NOMO-1 treated with dmso at 0.1 percent for 144 hours (cell line): ENCODE measurements around the gene CROCC2.

Experiments
- DNase-seq: peaks from one replicate; lab custom pipeline; 2025; ENCODE audit not compliant: unreplicated experiment; lab: John Stamatoyannopoulos, UW

Gene CROCC2

DNA sequence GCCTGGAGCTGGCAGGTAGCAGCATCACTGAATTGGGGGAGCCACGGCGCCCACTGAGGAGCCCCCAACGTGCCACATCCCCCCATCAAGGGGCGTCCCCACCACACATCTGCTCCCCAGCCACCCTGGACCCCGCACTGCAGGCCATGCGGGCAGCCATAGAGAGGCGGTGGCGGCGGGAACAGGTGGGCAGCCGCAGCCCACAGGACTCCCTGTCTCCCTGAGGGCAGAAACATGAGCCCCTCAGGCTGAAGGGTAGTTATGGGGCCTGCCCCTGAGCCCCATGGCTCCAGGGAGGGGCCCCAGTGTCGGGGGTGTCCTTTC is 26.6 kb downstream of the CROCC2 start:
- no peak for DNase-seq

- no peak for DNase-seq
Measured at GRCh38 chr2:240933048-240933965, 27.2 kb downstream of the CROCC2 start.

GRCh38 chr2:240933966-240934700 is 28.0 kb downstream of the CROCC2 start:
- DNase-seq, result no peak

GRCh38 chr2:240934701-240935102 is 28.6 kb downstream of the CROCC2 start:
- DNase-seq, result no peak

DNA sequence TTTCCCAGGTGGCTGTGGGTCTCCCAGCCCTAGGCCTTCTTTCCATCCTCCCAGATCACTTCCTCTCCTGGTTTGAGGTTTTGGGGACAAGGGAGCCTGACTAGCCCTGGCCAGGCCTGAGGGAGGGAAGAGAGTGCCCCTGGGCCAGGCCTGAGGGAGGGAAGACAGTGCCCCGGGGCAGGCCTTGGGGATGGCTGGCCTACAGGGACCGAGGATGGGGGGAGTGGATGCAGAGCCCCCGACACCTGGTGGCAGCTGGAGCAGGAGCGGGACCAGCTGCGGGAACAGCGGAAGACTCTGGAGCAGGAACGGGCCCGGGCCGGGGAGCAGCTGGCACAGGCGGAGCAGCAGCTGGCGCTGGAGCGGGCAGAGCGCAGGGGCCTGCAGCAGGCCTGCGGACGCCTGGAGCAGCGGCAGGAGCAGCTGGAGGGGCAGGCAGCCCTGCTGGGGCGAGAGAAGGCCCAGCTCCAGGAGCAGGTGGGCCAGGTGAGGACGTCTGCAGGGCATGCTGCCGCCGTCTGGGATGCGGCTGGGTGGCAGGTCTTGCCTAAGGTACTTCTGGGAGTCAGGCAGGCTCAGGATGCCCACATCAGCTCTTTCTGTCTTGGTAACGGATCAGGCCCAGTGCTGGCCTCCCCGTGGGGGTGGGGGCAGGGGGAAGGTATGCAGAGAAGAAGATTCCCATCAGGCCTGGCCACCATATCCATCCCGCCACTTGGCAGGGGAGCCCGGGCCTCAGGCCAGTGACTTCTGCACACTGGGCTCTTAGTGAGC is 29.2 kb downstream of the CROCC2 start:
- DNase-seq, result no peak

DNA sequence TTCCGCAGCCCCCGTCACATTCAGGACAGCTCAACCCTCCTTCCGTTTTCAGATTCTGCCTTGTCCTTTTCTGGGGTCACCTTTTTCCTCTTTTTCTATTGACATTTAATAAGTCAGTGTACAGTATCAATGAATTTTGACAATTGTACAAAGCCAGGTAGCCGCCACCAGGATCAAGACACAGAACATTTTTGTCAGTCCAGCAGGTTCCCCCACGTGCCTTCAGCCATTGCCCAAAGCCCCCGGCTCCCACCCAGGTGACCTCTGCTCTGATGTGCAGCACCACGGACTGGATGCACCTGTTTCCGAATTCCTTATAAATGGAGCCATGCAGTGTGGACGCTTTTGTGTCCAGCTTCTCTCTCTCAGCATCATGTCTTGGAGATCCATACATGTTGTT is 30.0 kb downstream of the CROCC2 start:
- no peak for DNase-seq

- no peak for DNase-seq
Measured at GRCh38 chr2:240946046-240946445, 39.9 kb downstream of the CROCC2 start.

DNA sequence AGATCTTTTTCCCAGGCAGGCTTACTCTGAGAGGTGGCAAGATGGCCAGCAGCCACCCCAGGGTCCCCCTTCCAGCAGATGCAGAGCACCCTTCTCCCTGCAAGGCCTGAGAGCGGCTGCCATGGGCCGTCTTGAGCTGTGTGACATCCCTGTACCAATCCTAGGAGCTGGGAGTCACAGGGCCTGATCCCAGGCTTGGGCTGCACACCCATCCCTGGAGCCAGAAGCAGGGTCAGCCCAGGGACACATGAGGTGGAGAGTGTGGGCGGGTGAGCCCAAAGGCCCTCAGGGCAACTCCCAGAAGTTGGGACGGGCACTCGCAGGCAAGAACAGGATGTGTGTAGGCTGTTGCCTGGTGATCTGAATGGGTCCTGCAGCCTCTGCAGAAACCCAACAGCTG is 40.5 kb downstream of the CROCC2 start:
- DNase-seq, result no peak

DNA sequence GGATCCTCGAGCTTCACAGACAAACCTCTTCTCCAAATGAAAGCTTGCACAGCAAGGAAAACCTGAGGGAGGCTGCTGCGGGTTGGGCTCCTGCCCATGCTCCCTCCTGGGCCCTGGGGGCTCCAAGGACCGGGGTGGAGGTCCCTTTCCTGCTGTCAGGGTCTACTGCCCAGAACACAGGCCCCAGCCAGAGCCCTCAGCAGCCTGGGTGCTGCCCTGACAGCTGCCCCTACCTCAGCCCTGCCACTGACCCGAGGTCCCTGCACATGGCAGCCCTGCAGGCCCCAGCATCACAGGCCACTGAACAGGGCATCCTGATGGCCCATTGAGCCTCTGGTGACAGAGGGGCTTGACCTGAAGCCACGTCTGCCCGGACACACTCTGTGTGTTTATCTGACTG is 41.0 kb downstream of the CROCC2 start:
- DNase-seq, result no peak

GRCh38 chr2:240947607-240948006 is 41.5 kb downstream of the CROCC2 start:
- no peak for DNase-seq

GRCh38 chr2:240948086-240948485 is 42.0 kb downstream of the CROCC2 start:
- no peak for DNase-seq

GRCh38 chr2:240948905-240949790 is 43.0 kb downstream of the CROCC2 start:
- no peak for DNase-seq

- no peak for DNase-seq
Measured at GRCh38 chr2:240949791-240950705, 43.9 kb downstream of the CROCC2 start.

GRCh38 chr2:240951045-240951594 is 45.0 kb downstream of the CROCC2 start:
- DNase-seq, result no peak

DNA sequence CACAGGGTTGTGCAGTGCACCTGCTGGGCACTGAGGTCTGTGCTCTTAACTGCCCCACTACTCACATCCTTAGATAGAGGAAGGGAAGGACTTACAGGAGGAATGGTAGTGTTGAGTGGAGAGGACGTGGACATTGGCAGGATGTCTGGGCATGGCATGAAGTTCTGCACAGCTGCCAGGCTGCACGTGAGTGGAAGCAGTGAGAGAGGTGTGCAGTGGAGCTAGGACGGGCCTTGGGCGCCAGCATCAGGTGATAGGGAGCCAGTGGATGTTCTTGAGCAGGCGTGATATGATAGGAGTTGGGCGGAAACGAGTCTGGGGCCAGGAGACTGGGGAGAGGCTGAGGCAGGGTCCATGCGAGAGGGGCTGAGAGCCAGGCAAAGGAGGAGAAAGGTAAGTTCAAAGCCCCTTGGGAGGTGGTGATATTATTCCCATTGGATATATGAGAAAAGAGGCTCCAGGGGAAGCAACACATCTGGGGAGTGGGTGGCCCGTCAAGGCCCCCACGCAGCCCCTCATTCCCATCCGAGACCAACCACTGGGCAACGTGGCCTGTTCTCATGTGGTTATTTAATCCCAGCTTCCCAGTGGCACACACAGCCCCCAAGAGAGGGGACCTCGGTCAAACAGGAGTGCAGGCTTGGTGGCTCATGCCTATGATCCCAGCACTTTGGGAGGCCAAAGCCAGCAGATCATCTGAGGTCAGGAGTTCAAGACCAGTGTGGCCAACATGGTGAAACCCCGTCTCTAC is 46.5 kb downstream of the CROCC2 start:
- DNase-seq, result no peak

DNA sequence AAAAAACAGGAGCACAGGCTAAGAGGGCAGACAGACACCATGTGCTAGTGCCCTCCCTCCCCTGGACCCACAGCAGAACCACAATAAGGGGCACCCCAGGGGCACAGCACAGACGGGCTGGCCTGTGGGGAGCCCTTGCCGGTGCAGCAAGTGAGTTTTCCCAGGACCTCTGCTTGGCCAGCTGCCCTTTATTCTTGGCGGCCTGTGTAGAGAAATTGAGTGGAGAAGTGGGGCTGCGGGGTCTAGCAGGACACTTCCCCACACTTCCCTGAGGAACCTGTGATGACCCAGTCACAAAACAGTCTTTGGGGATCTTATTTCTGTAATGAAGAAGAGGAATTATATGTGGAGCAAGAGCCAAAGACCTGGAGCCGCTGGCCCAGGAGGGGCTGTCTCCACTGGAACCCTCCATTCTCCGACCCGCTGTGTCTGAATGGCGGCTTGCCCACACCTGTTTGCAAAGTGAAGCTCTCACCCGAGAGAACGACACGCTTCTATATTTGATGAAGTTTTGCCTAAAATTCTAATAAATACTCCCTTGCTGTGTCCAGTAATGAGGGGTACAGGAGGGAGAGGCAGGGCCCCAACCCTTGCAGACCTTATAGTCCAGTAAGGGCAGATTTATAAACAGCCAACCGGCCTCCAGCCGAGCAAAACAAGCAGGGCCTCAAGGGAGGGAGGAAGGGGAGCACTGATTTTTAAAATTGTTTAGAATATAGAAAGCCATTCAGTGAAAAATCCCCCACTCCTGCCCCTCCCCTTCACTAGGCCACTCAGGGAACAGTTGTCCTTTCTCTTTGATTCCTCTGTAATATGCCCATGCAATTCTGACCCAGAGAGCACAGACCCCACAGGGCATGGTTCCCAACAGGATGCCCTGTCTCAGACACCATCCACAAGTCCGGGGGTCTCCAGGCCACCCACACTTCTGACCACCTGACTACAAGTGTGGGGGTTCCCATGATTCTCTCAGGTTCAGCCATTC is 47.6 kb downstream of the CROCC2 start:
- DNase-seq, result no peak
